Transverse colon (tissue), 4 donors: ENCODE measurements around the gene TMEM72. TPM values are rescaled to one million over a fixed set of nuclear protein-coding genes. Genes with fewer than 3 reads are reported as not detected.

ENCODE experiments used
- DNase-seq: peaks from one replicate; pipeline ENCODE4 v3.0.0-alpha.2; 2019
- H3K27ac ChIP-seq, 4 donors: fragments of 200-600 bp; sonication (generic); 2 replicates each; pipeline ENCODE4 v1.5.1; 2016 to 2018; ENCODE audit warnings: inconsistent platforms in 4 of 4
- H3K27me3 ChIP-seq: fragments of 200-600 bp; sonication (generic); 2 replicates; pipeline ENCODE4 v1.5.1; 2017; ENCODE audit warnings: inconsistent platforms
- H3K36me3 ChIP-seq, 4 donors: fragments of 200-600 bp; sonication (generic); 2 replicates each; pipeline ENCODE4 v1.5.1; 2017 to 2019; ENCODE audit warnings: inconsistent platforms in 4 of 4
- H3K4me1 ChIP-seq, 4 donors: fragments of 200-600 bp; sonication (generic); 2 replicates each; pipeline ENCODE4 v1.5.1; 2017 to 2020; ENCODE audit warnings: inconsistent platforms in 4 of 4
- H3K4me3 ChIP-seq, 4 donors: fragments of 200-600 bp; sonication (generic); 1 replicate in 1 of 4; 2 replicates in 3 of 4; pipeline versions ENCODE4 v1.5.1 to v1.6.1; 2017 to 2019; ENCODE audit warnings: inconsistent platforms in 4 of 4
- H3K9me3 ChIP-seq, 2 donors: fragments of 200-600 bp; sonication (generic); 2 replicates each; pipeline ENCODE4 v1.5.1; 2017 to 2019; ENCODE audit warnings: inconsistent platforms in 2 of 2
- EP300 ChIP-seq: sonication (generic); formaldehyde crosslinking; IDR thresholded peaks from one replicate; pipeline ENCODE4 v1.6.1; 2017; ENCODE audit warnings: antibody characterized with exemption, low read depth
- POLR2A ChIP-seq: fragments of 450-650 bp; IDR thresholded peaks from one replicate; pipeline ENCODE4 v1.6.1; 2016; ENCODE audit warnings: antibody characterized with exemption, mild to moderate bottlenecking, moderate library complexity
- POLR2AphosphoS5 ChIP-seq, 3 donors: sonication (generic); formaldehyde crosslinking; IDR thresholded peaks; one replicate each; pipeline ENCODE4 v1.6.1; 2016; ENCODE audit warnings: antibody characterized with exemption in 3 of 3
- WGBS, 2 donors: methylation state at CpG; one replicate each; pipeline ENCODE4 v1.1.5; 2018; ENCODE audit warnings: low coverage in 1 of 2; 5-methylcytosine and 5-hydroxymethylcytosine counted together
- in situ Hi-C, 4 donors: fragments of 200-750 bp; cut with MboI; loops; one replicate each; pipeline versions ENCODE4 v1.15.0 to v1.15.1; 2017; ENCODE audit warnings: low sequenced_read_pairs in 3 of 4, low pct_ligation_motif_present in 1 of 4, low pct_unique_long_range_greater_than_20kb in 1 of 4
- intact Hi-C: fragments of 100-400 bp; cut with DNase I; formaldehyde crosslinking; loops from one replicate; pipeline ENCODE4 v1.15.1; 2023; ENCODE audit warnings: low total_unique reads
- total RNA-seq, 4 donors: library from RNA; depleted of rRNA; stranded (reverse); fragments of >200 nt; gene quantifications; one replicate each; pipeline ENCODE4 v1.1.0, GENCODE V29; 2016
- TF ChIP-seq, protein P1 (sequence below), 5 experiments: fragments of 200-600 bp in 3 of 5; fragments of 450-650 bp in 2 of 5; sonication (generic) in 3 of 5; IDR thresholded peaks; 1 replicate in 2 of 5; 2 replicates in 3 of 5; pipeline ENCODE4 v1.5.1; 2016 to 2017; ENCODE audit warnings: antibody characterized with exemption in 5 of 5, inconsistent platforms in 3 of 5, mild to moderate bottlenecking in 2 of 5, moderate library complexity in 1 of 5

TMEM72 gene
- total RNA-seq, 4 donors from 2014 or later, result 9.5 to 49.4 (median 16.5) TPM

DNA sequence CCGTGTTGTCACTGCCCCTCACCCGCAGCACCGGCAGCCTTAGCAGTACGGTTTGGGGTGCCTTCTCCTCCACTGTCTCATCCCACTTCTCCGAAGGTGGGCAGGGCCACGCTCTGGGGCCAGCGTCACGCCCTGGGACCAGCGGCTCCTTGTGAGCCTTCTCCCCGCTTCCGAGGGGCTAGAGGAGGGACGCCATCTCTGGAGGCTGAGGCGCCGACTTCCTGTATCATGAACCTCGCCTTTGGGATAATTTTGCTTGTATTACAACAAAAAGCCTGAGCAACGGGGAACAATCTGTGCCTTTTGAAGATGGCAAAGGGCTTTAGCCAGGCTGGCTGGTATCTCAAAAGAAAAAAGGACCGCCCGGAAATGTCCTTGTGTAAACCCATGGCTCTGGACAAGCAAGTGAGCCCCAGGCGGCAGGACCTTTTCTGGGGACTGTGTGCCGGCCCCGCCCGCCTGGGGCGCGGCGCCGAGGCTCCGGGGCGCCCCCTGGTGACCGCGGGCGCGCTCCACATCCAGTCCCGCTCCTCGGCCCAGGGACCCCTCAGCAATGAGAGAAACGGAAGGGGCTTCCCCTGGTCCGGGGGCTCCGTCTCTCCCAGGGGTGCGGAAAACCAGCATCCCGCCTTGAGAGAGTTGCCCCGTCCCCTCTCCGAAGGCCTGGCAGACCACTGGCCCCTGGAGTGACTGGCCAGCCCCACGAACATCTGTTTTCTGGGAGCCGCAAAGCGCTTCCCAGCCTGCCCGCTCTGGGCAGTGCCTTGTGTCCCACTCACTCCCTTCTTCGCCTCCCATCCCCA, 63.7 kb downstream of the TMEM72 start:
- Histone ChIP-seq H3K4me1 (peaks cover 11 to 51% (median 47%) of the 10 kb centered on the region in 4 donors), H3K27ac (peak overlapping the region; percentile 87 to 95 (median 87)), H3K36me3 (no peaks in the 10 kb centered on the region), H3K9me3 (no peaks in the 10 kb centered on the region), H3K27me3 (no peaks in the 10 kb centered on the region), H3K4me3 (peak overlapping the region; percentile 8 to 59 (median 34))
- peak; percentile 79 for DNase-seq
- 2% methylated on average over 46 of the region's 46 CpGs; no CpG with 5 or more reads in 1 of the 2 donors for WGBS, 2 donors
- in situ Hi-C loops (loop anchor here in 1 of 4 donors (5.0 kb wide), 1 partner anchor 43 kb away; no protein-coding TSS in a partner anchor), intact Hi-C loops (loop anchor here (2.0 kb wide), 1 partner anchor 42 kb away; no protein-coding TSS in a partner anchor)
- TF ChIP-seq POLR2AphosphoS5 (IDR thresholded peaks at IDR 0.05), result peak; percentile 1 to 54 (median 47)
- no peak for TF ChIP-seq EP300
- TF ChIP-seq, protein P1, sequence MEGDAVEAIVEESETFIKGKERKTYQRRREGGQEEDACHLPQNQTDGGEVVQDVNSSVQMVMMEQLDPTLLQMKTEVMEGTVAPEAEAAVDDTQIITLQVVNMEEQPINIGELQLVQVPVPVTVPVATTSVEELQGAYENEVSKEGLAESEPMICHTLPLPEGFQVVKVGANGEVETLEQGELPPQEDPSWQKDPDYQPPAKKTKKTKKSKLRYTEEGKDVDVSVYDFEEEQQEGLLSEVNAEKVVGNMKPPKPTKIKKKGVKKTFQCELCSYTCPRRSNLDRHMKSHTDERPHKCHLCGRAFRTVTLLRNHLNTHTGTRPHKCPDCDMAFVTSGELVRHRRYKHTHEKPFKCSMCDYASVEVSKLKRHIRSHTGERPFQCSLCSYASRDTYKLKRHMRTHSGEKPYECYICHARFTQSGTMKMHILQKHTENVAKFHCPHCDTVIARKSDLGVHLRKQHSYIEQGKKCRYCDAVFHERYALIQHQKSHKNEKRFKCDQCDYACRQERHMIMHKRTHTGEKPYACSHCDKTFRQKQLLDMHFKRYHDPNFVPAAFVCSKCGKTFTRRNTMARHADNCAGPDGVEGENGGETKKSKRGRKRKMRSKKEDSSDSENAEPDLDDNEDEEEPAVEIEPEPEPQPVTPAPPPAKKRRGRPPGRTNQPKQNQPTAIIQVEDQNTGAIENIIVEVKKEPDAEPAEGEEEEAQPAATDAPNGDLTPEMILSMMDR (IDR thresholded peaks at IDR 0.05), result peak; percentile 83 to 98 (median 96)
- peak; percentile 56 for TF ChIP-seq POLR2A

DNA sequence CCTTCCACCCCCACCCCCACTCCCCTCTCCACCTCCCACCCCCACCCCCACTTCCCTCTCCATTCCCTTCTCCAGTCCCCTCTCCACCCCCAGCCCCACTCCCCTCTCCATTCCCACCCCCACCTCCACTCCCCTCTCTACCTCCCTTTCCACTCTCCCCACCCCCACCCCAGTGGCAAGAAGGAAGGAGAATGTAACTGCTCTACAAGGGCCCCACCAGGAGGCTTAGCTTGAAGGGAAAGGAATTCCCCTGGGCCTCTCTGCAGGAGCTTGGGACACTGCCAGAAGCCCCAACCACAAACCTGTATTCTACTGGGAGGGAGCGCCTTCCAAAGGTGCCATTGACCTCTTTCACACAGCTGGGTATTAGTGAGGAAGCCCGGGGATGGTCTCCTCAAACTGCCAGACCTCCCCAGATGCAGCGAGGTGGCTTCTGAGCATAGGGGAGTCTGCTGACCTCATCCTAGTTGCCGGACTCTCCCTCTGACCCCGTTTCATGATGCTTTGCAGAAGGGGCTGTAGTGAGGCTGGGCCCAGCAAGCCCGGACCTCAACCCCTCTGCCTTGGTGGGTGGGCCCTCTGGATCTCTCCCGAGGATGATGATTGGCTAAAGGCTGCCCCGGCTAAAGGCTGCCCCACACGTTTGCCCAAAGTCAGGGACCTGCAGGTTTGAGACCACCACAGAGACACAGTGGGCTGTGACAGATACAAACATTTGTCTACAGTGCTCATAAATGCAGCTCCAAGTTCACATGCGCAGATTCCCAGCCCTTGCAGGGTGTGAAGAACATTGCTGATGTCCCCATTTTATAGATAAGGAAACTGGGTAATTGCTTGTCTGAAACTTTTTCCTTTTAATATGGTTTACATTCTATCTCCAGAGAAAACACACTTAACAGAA, 64.5 kb downstream of the TMEM72 start:
- WGBS, 2 donors, result 51% methylated on average over 9 of the region's 10 CpGs; no CpG with 5 or more reads in 1 of the 2 donors
- peaks cover 19 to 60% (median 54%) of the 10 kb centered on the region in 4 donors for H3K4me1 ChIP-seq
- intact Hi-C loops (loop anchor here (2.0 kb wide), 1 partner anchor 43 kb away; no protein-coding TSS in a partner anchor), in situ Hi-C loops (no loop called here)
- DNase-seq, result peak; percentile 51
- TF ChIP-seq EP300 (no peak), POLR2AphosphoS5 (IDR thresholded peaks at IDR 0.05) (peak; percentile 21 to 56 (median 33)), POLR2A (peak; percentile 3)
- TF ChIP-seq, protein P1 (IDR thresholded peaks at IDR 0.05), result no peak
- H3K4me3 ChIP-seq, result peak overlapping the region in 1 of 4 donors; percentile 59
- H3K9me3 ChIP-seq, result no peaks in the 10 kb centered on the region
- H3K27ac ChIP-seq, result peak overlapping the region; percentile 87 to 95 (median 87)
- H3K36me3 ChIP-seq, result no peaks in the 10 kb centered on the region
- H3K27me3 ChIP-seq, result no peaks in the 10 kb centered on the region

DNA sequence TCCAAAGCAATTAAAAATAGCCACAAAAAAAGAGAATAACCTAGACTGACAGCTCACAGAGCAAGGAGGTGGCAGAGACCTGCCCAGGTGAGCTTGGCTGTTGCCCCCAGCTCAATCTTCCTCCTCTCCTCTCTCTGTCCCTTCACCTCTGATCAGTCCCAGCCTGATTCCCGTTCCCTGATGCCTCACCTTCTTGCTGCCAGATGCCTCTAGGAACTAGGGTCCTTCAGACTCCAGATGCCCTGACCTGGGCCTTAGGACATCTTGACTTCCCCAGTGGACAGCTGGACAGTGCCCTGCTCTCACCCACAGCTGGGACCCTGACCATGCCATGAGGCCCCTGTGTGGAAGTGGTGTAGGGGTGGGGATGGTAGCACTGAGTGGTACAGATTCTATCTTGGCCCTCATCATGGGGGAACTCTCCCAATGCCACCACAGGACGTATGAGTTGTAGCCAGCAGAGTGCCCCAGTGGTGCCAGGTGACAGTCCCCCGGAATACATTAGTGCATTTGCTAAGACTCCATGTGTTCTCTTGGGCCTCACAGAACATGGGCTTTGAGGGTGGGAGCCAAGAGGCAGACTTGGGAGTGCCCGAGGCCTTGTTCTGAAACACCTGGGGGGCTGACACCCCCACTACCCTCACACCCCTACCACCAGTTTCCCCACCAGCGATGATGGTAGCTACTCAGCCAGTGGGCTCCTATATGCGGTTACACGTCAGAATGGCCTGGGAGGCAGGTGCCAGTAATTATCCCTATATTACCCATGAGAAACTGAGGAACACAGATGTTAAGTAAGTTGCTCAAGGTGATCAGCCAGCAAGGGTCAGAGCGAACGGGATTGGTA, 65.4 kb downstream of the TMEM72 start:
- Histone ChIP-seq H3K4me1 (peaks cover 28 to 69% (median 63%) of the 10 kb centered on the region in 4 donors), H3K4me3 (peak overlapping the region; percentile 30 to 59 (median 50)), H3K36me3 (no peaks in the 10 kb centered on the region), H3K27ac (peak overlapping the region; percentile 87 to 95 (median 87)), H3K27me3 (no peaks in the 10 kb centered on the region), H3K9me3 (no peaks in the 10 kb centered on the region)
- in situ Hi-C loops, result no loop called here
- intact Hi-C loops, result no loop called here
- DNase-seq, result no peak
- TF ChIP-seq POLR2AphosphoS5 (IDR thresholded peaks at IDR 0.05) (peak in 2 of 3 donors; percentile 1 to 11), POLR2A (peak; percentile 10), EP300 (no peak)
- TF ChIP-seq, protein P1 (IDR thresholded peaks at IDR 0.05), result no peak
- WGBS, 2 donors, result 91% methylated on average over 9 of the region's 9 CpGs; no CpG with 5 or more reads in 1 of the 2 donors
